SK-N-SH (cell line): ENCODE data around the gene GLIS1. TPM values are rescaled to one million over a fixed set of nuclear protein-coding genes. Genes with fewer than 3 reads are reported as not detected.
A peak's percentile ranks its signal among the peaks of the same experiment; 100 is the strongest.

Source experiments
- CTCF ChIA-PET: fragments of 300-600, 350-600 bp; formaldehyde crosslinking; extraction: SDS; loops from one replicate; lab custom pipeline; 2021; lab: Yijun Ruan, JAX
- POLR2A ChIA-PET: fragments of 350-600 bp; sonication (Branson Sonifier 250); formaldehyde crosslinking; extraction: SDS; loops from one replicate; lab custom pipeline; 2020; ENCODE audit warnings: antibody characterized with exemption, inconsistent platforms; lab: Yijun Ruan, JAX
- DNase-seq: peaks from one replicate; pipeline ENCODE4 v3.0.0; 2012
- H2AFZ ChIP-seq: fragments of 200-600 bp; sonication (generic); 2 replicates; pipeline ENCODE4 v1.8.1; 2016; ENCODE audit warnings: antibody characterized with exemption, mild to moderate bottlenecking, low read depth
- H3F3A ChIP-seq: fragments of 200-600 bp; sonication (generic); replicated peaks from 2 replicates; pipeline ENCODE3; 2016; ENCODE audit warnings: antibody characterized with exemption, mild to moderate bottlenecking; ENCODE audit not compliant: insufficient read depth
- H3K27ac ChIP-seq, 2 experiments: fragments of 200-500 bp in 1 of 2; fragments of 200-600 bp in 1 of 2; sonication (Bioruptor generic) in 1 of 2; sonication (generic), shearing (Covaris generic) in 1 of 2; 2 replicates each; pipeline versions ENCODE4 v1.5.1 to v1.6.1; 2014 to 2016; ENCODE audit warnings: low read depth in 2 of 2, inconsistent platforms in 1 of 2, low read length in 1 of 2, mild to moderate bottlenecking in 1 of 2, mixed read lengths in 1 of 2
- H3K27me3 ChIP-seq: fragments of 200-600 bp; sonication (generic), shearing (Covaris generic); 2 replicates; pipeline ENCODE4 v1.6.1; 2016; ENCODE audit warnings: mixed run types; ENCODE audit not compliant: insufficient read depth
- H3K36me3 ChIP-seq, 2 experiments: fragments of 200-500 bp in 1 of 2; fragments of 200-600 bp in 1 of 2; sonication (Bioruptor generic) in 1 of 2; sonication (generic) in 1 of 2; replicated peaks in 1 of 2; 2 replicates each; pipeline versions ENCODE3 to v1.5.1; 2014 to 2016; ENCODE audit warnings: low read length in 1 of 2, mild to moderate bottlenecking in 1 of 2; ENCODE audit not compliant: insufficient read depth in 2 of 2, control insufficient read depth in 1 of 2
- H3K4me1 ChIP-seq, 2 experiments: fragments of 200-500 bp in 1 of 2; fragments of 200-600 bp in 1 of 2; sonication (Bioruptor generic) in 1 of 2; sonication (generic), shearing (Covaris generic) in 1 of 2; 2 replicates each; pipeline versions ENCODE4 v1.5.1 to v1.6.1; 2014 to 2016; ENCODE audit warnings: low read depth in 1 of 2, low read length in 1 of 2, mixed run types in 1 of 2; ENCODE audit not compliant: insufficient read depth in 2 of 2, control insufficient read depth in 1 of 2
- H3K4me2 ChIP-seq: fragments of 200-600 bp; sonication (generic), shearing (Covaris generic); 2 replicates; pipeline ENCODE4 v1.6.1; 2017; ENCODE audit warnings: mixed run types
- H3K4me3 ChIP-seq, 2 experiments: fragments of 200-500 bp in 1 of 2; fragments of 200-600 bp in 1 of 2; sonication (Bioruptor generic) in 1 of 2; sonication (generic), shearing (Covaris generic) in 1 of 2; 2 replicates each; pipeline versions ENCODE4 v1.5.1 to v1.8.1; 2014 to 2016; ENCODE audit warnings: low read depth in 2 of 2, inconsistent platforms in 1 of 2, low read length in 1 of 2, mild to moderate bottlenecking in 1 of 2, mixed read lengths in 1 of 2, moderate library complexity in 1 of 2
- H3K79me2 ChIP-seq: fragments of 200-600 bp; sonication (generic); 2 replicates; pipeline ENCODE4 v1.8.1; 2017; ENCODE audit warnings: mild to moderate bottlenecking; ENCODE audit not compliant: insufficient read depth
- H3K9ac ChIP-seq: fragments of 200-600 bp; sonication (generic); 2 replicates; pipeline ENCODE4 v1.6.1; 2017; ENCODE audit warnings: mixed run types
- H3K9me2 ChIP-seq: fragments of 200-600 bp; sonication (generic); 2 replicates; pipeline ENCODE4 v1.6.1; 2017; ENCODE audit warnings: mixed run types
- H3K9me3 ChIP-seq: fragments of 200-600 bp; sonication (generic); 2 replicates; pipeline ENCODE4 v1.6.1; 2017; ENCODE audit warnings: mixed run types, mild to moderate bottlenecking, moderate library complexity
- H4K20me1 ChIP-seq: fragments of 200-600 bp; sonication (generic); 2 replicates; pipeline ENCODE4 v1.6.1; 2017; ENCODE audit warnings: mild to moderate bottlenecking, mixed run types; ENCODE audit not compliant: insufficient read depth
- ELF1 ChIP-seq: IDR thresholded peaks from 2 replicates; pipeline ENCODE4 v1.4.0; 2012
- EP300 ChIP-seq, 2 experiments: IDR thresholded peaks; 2 replicates each; pipeline versions ENCODE4 v1.4.0 to v1.6.1; 2012; ENCODE audit warnings: borderline replicate concordance in 1 of 2, low read depth in 1 of 2, low read length in 1 of 2
- EZH2phosphoT487 ChIP-seq: fragments of 200-600 bp; sonication (generic); IDR thresholded peaks from 2 replicates; pipeline ENCODE4 v1.6.1; 2017; ENCODE audit warnings: low read depth, mixed run types, mild to moderate bottlenecking, antibody characterized with exemption, moderate library complexity, borderline replicate concordance
- GABPA ChIP-seq: IDR thresholded peaks from 2 replicates; pipeline ENCODE4 v1.4.0; 2012; ENCODE audit warnings: low read depth, mild to moderate bottlenecking
- MEF2A ChIP-seq: IDR thresholded peaks from 2 replicates; pipeline ENCODE4 v1.4.0; 2012; ENCODE audit warnings: low read depth, borderline replicate concordance
- NFIC ChIP-seq: IDR thresholded peaks from 2 replicates; pipeline ENCODE4 v1.4.0; 2012; ENCODE audit warnings: borderline replicate concordance
- WGBS: methylation state at CpG from one replicate; pipeline ENCODE4 v1.1.6; 2017; ENCODE audit warnings: low lambda C conversion rate; 5-methylcytosine and 5-hydroxymethylcytosine counted together
- polyA plus RNA-seq, 3 experiments: library from polyadenylated mRNA; depleted of rRNA; stranded (reverse); fragments of >200 nt; gene quantifications; 2 replicates each; pipeline ENCODE4 v1.2.3, GENCODE V29; 2012
- TF ChIP-seq, protein P1 (sequence below): fragments of 200-600 bp; sonication (generic); IDR thresholded peaks from 2 replicates; pipeline ENCODE4 v1.6.1; 2017; ENCODE audit warnings: antibody characterized with exemption, mild to moderate bottlenecking, moderate library complexity
- TF ChIP-seq, protein P2 (sequence below): IDR thresholded peaks from 2 replicates; pipeline ENCODE4 v1.6.1; 2012; ENCODE audit warnings: mild to moderate bottlenecking, low read depth, low read length, moderate library complexity

Gene GLIS1
- polyA plus RNA-seq, 1 of the 3 experiments (the other 2 are of a cell fraction) = 0.13 TPM

DNA sequence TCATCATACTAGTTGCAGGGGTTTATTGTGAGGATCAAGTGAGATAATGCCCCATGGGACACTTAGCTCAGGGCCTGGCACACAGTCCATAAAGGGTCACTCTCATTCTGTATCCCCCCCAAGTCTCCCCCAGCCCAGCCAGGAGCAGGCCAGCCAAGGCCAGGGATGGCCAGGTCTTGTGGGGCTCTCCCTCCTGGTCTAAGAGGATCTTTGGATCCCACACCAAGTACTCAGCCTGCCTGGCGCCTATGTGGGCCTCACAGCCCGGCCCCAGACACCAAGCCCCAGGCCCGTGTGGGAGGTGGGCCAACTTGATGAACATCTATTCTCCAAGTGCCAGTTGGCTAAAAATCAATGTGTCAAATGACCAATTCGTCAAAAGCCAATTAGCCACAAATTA is 117.8 kb downstream of the GLIS1 start (continued):
- TF ChIP-seq, protein P1, sequence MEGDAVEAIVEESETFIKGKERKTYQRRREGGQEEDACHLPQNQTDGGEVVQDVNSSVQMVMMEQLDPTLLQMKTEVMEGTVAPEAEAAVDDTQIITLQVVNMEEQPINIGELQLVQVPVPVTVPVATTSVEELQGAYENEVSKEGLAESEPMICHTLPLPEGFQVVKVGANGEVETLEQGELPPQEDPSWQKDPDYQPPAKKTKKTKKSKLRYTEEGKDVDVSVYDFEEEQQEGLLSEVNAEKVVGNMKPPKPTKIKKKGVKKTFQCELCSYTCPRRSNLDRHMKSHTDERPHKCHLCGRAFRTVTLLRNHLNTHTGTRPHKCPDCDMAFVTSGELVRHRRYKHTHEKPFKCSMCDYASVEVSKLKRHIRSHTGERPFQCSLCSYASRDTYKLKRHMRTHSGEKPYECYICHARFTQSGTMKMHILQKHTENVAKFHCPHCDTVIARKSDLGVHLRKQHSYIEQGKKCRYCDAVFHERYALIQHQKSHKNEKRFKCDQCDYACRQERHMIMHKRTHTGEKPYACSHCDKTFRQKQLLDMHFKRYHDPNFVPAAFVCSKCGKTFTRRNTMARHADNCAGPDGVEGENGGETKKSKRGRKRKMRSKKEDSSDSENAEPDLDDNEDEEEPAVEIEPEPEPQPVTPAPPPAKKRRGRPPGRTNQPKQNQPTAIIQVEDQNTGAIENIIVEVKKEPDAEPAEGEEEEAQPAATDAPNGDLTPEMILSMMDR = no peak
- no peak for TF ChIP-seq ELF1
- TF ChIP-seq NFIC = no peak
- TF ChIP-seq MEF2A = no peak
- no peak for TF ChIP-seq EZH2phosphoT487

DNA sequence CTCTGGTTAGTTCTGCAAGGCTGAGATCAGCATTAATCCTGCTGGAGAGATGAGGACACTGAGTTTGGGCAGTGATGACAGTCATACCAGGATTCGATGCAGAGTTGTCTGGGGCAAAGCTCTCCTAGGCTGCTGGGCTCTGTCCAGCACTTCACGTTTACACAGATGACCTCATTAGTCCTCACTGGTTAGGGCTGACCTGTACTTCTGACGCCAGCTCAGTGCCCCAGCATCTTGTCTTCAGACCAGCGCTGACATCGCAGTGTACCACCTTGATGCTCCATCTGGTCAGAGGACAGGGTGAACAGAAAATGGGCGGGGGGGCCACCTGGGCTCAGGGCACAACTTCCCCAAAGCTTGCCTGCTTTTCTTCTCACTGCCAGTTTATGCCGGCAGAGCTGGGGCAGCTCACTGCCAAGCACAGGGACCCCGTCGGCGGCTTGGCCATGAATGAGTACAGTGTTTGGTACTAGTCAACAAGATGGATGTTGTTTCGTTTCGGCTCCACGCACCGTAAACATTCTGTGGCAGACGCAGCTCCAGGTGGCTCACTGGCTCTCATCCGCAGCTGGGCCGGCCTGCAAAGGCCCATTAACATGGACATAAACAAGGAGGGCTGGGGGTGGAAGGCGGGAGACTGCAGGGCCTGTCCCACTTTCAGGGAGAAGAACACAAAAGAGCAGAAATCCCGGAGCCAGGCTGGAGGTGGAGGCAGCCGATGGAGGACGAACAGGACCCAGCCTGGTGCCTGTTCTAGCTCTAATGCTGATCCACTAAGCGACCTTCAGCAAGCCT is 118.7 kb downstream of the GLIS1 start:
- ChIA-PET CTCF (interaction anchor here (0.9 to 1.2 kb wide), 4 partner anchors 31 to 176 kb away, joined by 3 to 4 read pairs (median 4); no protein-coding TSS in a partner anchor), POLR2A (no interaction called here)
- H3K9me2 ChIP-seq = no peaks in the 10 kb centered on the region
- H3K27me3 ChIP-seq = no peaks in the 10 kb centered on the region
- no peak for DNase-seq
- H4K20me1 ChIP-seq = no peaks in the 10 kb centered on the region
- TF ChIP-seq, protein P2, sequence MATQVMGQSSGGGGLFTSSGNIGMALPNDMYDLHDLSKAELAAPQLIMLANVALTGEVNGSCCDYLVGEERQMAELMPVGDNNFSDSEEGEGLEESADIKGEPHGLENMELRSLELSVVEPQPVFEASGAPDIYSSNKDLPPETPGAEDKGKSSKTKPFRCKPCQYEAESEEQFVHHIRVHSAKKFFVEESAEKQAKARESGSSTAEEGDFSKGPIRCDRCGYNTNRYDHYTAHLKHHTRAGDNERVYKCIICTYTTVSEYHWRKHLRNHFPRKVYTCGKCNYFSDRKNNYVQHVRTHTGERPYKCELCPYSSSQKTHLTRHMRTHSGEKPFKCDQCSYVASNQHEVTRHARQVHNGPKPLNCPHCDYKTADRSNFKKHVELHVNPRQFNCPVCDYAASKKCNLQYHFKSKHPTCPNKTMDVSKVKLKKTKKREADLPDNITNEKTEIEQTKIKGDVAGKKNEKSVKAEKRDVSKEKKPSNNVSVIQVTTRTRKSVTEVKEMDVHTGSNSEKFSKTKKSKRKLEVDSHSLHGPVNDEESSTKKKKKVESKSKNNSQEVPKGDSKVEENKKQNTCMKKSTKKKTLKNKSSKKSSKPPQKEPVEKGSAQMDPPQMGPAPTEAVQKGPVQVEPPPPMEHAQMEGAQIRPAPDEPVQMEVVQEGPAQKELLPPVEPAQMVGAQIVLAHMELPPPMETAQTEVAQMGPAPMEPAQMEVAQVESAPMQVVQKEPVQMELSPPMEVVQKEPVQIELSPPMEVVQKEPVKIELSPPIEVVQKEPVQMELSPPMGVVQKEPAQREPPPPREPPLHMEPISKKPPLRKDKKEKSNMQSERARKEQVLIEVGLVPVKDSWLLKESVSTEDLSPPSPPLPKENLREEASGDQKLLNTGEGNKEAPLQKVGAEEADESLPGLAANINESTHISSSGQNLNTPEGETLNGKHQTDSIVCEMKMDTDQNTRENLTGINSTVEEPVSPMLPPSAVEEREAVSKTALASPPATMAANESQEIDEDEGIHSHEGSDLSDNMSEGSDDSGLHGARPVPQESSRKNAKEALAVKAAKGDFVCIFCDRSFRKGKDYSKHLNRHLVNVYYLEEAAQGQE = peak; percentile 82
- TF ChIP-seq GABPA = no peak
- TF ChIP-seq EP300 (IDR thresholded peaks at IDR 0.05; ENCODE audit: borderline replicate concordance in 1 of 2, low read depth in 1 of 2, low read length in 1 of 2) = no peak
- peaks cover 0 to 28% of the 10 kb centered on the region in 2 experiments; a peak in 1 of 4 replicates for H3K4me1 ChIP-seq
- 68% methylated on average over 21 of the region's 22 CpGs for WGBS
- H2AFZ ChIP-seq = no peak overlapping the region
- no peaks in the 10 kb centered on the region for H3F3A ChIP-seq
- H3K4me2 ChIP-seq = no peak overlapping the region
- H3K9me3 ChIP-seq = no peaks in the 10 kb centered on the region
- no peaks in the 10 kb centered on the region for H3K79me2 ChIP-seq
- no peaks in the 10 kb centered on the region for H3K36me3 ChIP-seq
- no peak overlapping the region for H3K9ac ChIP-seq
- H3K27ac ChIP-seq = no peak overlapping the region
- H3K4me3 ChIP-seq = no peak overlapping the region
